HG02798 (cell line): ENCODE measurements around the gene POLR1E.
A peak's percentile ranks its signal among the peaks of the same experiment; 100 is the strongest.

ENCODE experiments used
- ATAC-seq: cut with Tn5 transposase; IDR thresholded peaks from one replicate; pipeline ENCODE4 v1.9.1; 2021; ENCODE audit warnings: mild to moderate bottlenecking; ENCODE audit not compliant: unreplicated experiment, poor library complexity

The POLR1E gene, protein sequence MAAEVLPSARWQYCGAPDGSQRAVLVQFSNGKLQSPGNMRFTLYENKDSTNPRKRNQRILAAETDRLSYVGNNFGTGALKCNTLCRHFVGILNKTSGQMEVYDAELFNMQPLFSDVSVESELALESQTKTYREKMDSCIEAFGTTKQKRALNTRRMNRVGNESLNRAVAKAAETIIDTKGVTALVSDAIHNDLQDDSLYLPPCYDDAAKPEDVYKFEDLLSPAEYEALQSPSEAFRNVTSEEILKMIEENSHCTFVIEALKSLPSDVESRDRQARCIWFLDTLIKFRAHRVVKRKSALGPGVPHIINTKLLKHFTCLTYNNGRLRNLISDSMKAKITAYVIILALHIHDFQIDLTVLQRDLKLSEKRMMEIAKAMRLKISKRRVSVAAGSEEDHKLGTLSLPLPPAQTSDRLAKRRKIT

DNA sequence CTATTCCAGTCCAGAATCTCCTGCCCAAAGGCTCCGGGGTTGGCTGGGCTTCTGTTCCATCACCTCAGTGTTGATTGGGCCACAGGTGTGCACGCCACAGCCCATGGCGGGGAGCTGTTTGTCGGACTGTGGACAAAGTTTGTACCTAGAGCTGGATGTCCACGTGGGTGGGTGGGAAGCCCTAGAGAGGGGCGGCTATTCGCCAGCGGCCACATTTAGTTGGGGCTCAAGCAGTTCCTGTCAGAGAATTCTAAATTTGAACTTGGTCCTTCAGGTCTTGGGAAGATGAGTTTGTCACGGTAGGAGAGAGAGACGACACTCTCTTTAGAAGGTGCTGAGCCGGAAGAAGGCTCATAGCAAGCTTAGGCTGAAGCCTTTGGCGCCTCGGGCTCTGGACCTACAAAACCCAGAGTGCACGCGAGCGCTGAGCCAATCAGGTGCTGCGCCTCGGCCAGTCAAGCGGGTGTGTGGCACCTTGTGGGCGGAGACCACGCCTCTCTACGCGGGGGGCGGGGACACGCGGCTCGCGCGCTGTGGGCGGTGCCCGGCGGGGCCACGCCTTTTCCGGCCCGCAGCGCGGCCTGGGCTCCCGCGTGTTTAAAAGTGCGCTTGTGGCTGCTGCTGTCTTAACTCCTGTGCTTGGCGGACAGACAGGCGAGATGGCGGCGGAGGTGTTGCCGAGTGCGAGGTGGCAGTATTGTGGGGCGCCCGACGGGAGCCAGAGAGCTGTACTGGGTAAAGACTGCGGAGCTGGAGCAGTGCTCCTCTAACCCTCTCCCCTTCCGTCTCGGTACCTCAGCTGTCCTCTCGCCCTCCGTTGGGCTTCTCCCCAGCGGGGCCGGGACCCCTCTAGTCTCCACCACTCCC, at the start of gene POLR1E:
Gene POLR1E, plus strand, starts transcription at position 560 of the 867 bp plus-strand sequence. Its CDS starts 100 bp downstream, at position 660.
- ATAC-seq, result peak; percentile 97

- ATAC-seq, result no peak
Measured at GRCh38 chr9:37436540-37436939, 49.2 kb upstream of the POLR1E start.

GRCh38 chr9:37437010-37437409, 48.7 kb upstream of the POLR1E start:
- ATAC-seq, result no peak

- no peak for ATAC-seq
Measured at GRCh38 chr9:37437621-37438020, 48.1 kb upstream of the POLR1E start.

DNA sequence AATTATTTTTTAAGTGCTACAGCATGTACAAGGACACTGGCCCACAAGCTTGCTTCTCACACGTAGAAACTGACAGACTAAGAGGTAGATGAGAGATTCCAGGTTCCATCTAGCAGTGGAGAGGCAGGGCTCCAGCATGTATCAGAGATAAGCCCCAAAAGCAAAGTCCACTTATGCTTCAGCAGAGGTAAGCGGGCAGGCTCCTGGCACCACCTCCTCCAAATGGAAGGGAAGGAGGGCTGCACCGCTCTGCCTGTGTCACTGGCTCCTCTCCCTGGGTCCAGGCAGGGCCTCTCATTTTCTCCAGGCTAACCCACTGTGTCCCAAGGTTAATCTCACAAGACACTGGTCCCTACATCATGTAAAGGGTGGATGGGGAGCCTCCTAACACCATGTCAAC, 47.4 kb upstream of the POLR1E start:
- ATAC-seq, result no peak

- ATAC-seq, result no peak
Measured at GRCh38 chr9:37441776-37442370, 43.9 kb upstream of the POLR1E start.

GRCh38 chr9:37442556-37442955, 43.2 kb upstream of the POLR1E start:
- no peak for ATAC-seq

DNA sequence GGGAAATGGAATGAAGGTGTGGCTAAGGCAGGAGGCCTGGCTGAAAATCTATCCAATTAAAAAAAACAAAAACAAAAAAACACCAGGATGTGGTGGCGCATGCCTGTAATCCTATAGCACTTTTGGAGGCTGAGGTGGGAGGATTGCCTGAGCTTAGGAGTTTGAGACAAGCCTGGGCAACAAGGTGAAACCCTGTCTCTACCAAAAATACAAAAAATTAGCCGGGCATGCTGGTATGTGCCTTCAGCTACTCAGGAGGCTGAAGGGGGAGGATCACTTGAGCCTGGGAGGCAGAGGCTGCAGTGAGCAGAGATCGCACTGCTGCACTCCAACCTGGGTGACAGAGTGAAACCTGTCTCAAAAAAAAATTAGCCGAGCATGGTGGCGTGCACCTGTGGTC, 42.2 kb upstream of the POLR1E start:
- no peak for ATAC-seq

DNA sequence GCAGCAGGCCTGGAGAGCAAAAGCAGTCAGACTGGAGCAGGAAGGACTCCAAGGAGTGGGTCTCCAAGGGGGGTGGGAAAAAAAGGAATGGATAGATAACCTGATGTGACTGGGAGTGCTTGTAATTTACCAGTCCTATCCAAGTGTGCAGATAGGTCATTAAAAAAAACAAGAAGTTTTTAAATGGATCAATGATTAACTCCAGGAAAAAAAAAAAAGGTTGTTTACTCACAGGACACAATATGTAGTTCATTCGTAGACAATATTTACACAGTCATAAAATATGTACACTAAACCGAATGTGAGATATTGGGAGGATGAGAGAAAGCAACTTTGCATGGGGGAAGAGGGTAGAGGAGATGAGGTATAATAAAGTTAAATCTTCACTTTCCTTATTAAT, 40.9 kb upstream of the POLR1E start:
- no peak for ATAC-seq

DNA sequence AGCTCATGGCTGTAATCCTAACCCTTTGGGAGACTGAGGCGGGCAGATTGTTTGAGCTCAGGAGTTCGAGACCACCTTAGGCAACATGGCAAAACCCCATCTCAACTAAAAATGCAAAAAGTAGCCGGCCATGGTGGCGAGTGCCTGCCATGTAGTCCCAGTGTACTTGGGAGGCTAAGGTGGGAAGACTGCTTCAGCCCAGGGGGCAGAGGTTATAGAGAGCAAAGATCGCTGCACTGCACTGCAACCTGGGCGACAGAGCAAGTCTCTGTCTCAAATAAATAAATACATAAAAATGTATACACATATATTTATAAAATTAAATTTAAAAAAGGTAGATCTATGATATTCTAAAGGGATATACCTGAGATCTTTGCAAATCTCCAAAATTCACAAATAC, 39.9 kb upstream of the POLR1E start:
- ATAC-seq, result no peak

DNA sequence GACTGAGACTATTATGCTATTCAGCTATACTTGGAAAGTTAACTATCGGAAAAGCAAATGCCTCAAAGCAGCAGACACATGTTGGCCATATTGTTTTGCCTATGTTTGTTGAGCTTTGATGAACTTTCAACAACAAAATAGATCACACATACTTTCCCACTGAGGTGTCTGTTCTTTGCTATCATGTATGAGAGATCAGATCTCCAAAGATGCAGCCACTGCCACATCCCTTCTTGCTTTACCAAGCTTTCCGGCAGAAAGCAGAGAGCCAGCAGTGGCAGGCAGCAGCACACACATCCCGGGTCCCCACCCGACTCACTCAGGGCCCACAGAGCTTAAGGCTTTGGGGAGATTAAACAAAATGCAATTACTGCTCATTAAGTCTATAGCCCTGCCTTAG, 39.3 kb upstream of the POLR1E start:
- no peak for ATAC-seq

GRCh38 chr9:37447111-37447510, 38.6 kb upstream of the POLR1E start:
- ATAC-seq, result no peak

DNA sequence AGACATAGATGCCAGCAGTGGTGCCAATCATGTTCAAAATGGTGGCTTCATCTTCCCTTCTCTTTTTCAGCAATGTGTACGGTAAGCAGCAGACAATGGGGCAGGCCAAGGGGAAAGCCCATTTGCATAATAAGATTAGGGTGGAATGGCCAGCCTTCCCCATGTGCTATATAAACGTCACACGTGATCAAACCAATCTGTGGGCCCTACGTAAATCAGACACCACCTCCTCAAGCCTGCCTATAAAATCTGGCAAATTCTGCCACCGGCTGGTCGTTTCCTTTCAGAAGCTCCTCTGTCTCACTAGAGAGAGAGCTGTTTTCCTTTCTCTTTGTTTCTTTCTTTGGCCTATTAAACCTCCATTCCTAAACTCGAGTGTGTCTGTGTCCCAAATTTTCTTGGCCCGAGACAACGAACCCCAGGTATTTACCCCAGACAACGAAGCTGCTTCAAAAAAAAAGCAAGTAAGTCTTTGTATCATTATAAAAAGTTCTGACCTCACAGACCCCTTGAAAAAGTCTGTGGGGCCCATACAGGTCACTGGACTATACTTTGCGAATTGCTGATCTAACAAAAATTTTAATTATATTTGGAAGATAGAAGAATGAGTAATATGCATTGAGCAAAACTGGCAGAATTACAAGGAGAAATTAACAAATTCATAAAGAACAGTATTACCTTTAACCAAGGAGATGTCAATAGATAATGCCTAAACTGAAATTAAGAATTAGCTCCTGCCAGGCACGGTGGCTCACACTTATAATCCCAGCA, 35.7 kb upstream of the POLR1E start:
- ATAC-seq, result no peak

DNA sequence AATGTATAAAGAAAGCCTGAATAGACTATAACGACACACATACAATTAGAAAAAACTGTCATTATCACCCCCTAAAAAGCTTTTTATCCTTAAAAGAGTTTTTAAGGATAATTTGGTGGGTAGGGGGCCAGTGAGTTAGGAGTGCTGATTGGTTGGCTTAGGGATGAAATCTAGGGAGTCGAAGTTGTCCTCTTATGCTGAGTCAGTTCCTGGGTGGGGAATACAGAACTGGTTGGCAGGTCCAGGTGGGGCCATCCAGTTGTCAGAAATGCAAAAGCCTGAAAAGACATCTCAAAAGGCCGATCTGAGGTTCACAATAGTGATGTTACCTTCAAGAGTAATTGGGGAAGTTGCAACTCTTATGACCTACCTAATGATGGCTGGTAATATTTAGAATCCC, 34.1 kb upstream of the POLR1E start:
- no peak for ATAC-seq

DNA sequence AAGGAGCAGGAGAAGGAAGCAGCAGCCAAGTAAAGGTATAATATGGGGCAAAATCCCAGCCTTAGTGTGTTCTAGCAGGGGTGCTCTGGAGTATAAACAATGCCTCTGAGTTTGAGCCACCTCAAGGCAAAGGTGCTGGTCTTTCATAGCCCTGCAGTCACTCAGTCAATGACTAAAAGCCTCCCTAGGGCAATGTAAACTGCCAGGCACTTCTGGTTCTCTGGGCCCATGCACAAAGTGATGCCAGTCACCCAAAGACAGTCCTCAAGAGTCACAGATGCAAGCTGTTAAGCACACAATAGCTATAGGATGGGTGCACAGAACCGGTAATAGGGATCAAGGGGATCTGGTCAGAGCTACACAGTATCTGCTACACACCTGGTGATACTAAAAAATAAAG, 33.1 kb upstream of the POLR1E start:
- ATAC-seq, result no peak

- ATAC-seq, result no peak
Measured at GRCh38 chr9:37453827-37454226, 31.9 kb upstream of the POLR1E start.

- ATAC-seq, result no peak
Measured at GRCh38 chr9:37454238-37454637, 31.5 kb upstream of the POLR1E start.

DNA sequence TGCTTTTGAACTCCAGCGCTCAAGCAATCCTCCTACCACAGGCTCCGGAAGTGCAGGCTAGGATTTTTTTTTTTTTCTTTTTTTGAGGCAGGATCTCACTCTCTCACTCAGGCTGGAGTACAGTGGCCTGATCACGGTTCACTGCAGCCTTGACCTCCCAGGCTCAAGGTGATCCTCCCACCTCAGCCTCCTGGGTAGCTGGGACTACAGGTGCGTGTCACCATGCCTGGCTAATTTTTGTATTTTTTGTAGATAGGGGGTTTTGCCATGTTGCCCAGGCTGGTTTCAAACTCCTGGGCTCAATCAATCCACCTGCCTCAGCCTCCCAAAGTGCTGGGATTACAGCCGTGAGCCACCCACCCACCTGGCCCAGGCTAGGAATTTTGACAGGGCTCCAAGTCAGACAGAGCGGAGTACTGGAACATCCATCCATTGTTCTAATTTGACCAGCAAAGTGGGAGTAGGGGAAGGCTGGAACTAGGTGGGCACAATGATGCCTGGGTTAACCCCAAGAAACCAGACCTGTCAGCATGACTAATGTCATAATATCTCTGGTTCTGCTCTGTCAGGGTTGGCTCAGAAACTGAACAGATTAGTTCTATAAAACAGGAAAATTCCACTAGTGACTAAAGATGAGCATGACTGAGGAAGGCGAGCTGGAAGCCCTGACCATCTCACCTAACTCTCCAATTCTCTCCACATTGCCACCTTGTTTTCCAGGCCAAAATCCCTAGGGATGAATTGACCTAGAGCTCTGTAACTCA, 29.7 kb upstream of the POLR1E start:
- ATAC-seq, result no peak

DNA sequence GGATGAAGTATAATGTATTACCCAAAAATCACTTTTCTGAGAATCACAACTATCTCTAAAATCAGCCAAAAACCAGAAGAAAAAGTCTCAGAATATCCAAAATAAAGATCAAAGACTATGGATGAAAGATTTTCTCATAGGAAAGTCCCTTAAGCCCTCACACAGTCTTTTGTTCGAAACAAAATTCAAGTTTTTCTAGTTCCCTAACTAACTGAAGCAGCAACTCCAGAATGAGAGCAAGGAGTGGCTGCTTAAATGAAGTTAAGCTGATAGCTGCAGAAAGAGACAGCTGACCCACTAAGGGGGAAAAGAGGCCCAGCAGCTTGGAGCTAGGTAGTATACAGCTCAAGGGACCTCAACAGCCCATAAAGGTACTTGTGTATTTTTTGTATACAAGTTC, 28.9 kb upstream of the POLR1E start:
- ATAC-seq, result no peak

- no peak for ATAC-seq
Measured at GRCh38 chr9:37464006-37464405, 21.7 kb upstream of the POLR1E start.
